ENCODE measurements around the gene TAF4. TPM values are rescaled to one million over a fixed set of nuclear protein-coding genes. Genes with fewer than 3 reads are reported as not detected.

Gene TAF4
- total RNA-seq, 3 donors from 2014 or later, result 11.1 to 13.0 (median 12.7) TPM

- no peaks in the 10 kb centered on the region for H3K27me3 ChIP-seq
- intact Hi-C loops (cut with DNase I; ENCODE audit: low total_unique reads), result no loop called here
- no peak overlapping the region for H3K27ac ChIP-seq
- TF ChIP-seq POLR2A (IDR thresholded peaks at IDR 0.05), result no peak
- no peak for TF ChIP-seq POLR2AphosphoS5 (IDR thresholded peaks at IDR 0.05)
- no peak for TF ChIP-seq CTCF (IDR thresholded peaks at IDR 0.05)
- H3K36me3 ChIP-seq, result no peaks in the 10 kb centered on the region
- no peak overlapping the region for H3K4me3 ChIP-seq
- peak in 1 of 2 donors; percentile 48 for DNase-seq (ENCODE audit: low spot score in 2 of 2)
- no peaks in the 10 kb centered on the region for H3K9me3 ChIP-seq
- no peaks in the 10 kb centered on the region for H3K4me1 ChIP-seq
These were observed 126.6 kb downstream of the TAF4 start for GRCh38 chr20:61938839-61939690.

GRCh38 chr20:61937963-61938838 lies 127.5 kb downstream of the TAF4 start:
- peak in 1 of 2 donors; percentile 46 for DNase-seq (ENCODE audit: low spot score in 2 of 2)
- H3K27ac ChIP-seq, result no peak overlapping the region
- intact Hi-C loops (cut with DNase I; ENCODE audit: low total_unique reads), result no loop called here
- H3K4me1 ChIP-seq, result no peaks in the 10 kb centered on the region
- no peak overlapping the region for H3K4me3 ChIP-seq
- H3K9me3 ChIP-seq, result no peaks in the 10 kb centered on the region
- no peaks in the 10 kb centered on the region for H3K27me3 ChIP-seq
- H3K36me3 ChIP-seq, result no peaks in the 10 kb centered on the region
- TF ChIP-seq CTCF (IDR thresholded peaks at IDR 0.05) (no peak), POLR2AphosphoS5 (IDR thresholded peaks at IDR 0.05) (no peak), POLR2A (IDR thresholded peaks at IDR 0.05) (no peak)

- Histone ChIP-seq H3K27ac (no peak overlapping the region), H3K27me3 (no peaks in the 10 kb centered on the region), H3K4me1 (no peaks in the 10 kb centered on the region), H3K9me3 (no peaks in the 10 kb centered on the region), H3K36me3 (no peaks in the 10 kb centered on the region), H3K4me3 (no peak overlapping the region)
- peak in 1 of 2 donors; percentile 41 for DNase-seq (ENCODE audit: low spot score in 2 of 2)
- TF ChIP-seq POLR2AphosphoS5 (IDR thresholded peaks at IDR 0.05), result no peak
- no peak for TF ChIP-seq CTCF (IDR thresholded peaks at IDR 0.05)
- TF ChIP-seq POLR2A (IDR thresholded peaks at IDR 0.05), result no peak
- intact Hi-C loops (cut with DNase I; ENCODE audit: low total_unique reads), result no loop called here
These were observed 128.3 kb downstream of the TAF4 start for GRCh38 chr20:61937146-61937962.

- Histone ChIP-seq H3K27me3 (no peaks in the 10 kb centered on the region), H3K4me3 (no peak overlapping the region), H3K27ac (no peak overlapping the region), H3K9me3 (no peaks in the 10 kb centered on the region), H3K36me3 (no peaks in the 10 kb centered on the region), H3K4me1 (no peaks in the 10 kb centered on the region)
- TF ChIP-seq POLR2A (IDR thresholded peaks at IDR 0.05), result no peak
- TF ChIP-seq POLR2AphosphoS5 (IDR thresholded peaks at IDR 0.05), result no peak
- TF ChIP-seq CTCF (IDR thresholded peaks at IDR 0.05), result no peak
- intact Hi-C loops (cut with DNase I; ENCODE audit: low total_unique reads), result no loop called here
- DNase-seq (ENCODE audit: low spot score in 2 of 2), result peak in 1 of 2 donors; percentile 45
These were observed 129.0 kb downstream of the TAF4 start for GRCh38 chr20:61936701-61937131.
